ENCODE data around the gene SPHK1.

Gene SPHK1

DNA sequence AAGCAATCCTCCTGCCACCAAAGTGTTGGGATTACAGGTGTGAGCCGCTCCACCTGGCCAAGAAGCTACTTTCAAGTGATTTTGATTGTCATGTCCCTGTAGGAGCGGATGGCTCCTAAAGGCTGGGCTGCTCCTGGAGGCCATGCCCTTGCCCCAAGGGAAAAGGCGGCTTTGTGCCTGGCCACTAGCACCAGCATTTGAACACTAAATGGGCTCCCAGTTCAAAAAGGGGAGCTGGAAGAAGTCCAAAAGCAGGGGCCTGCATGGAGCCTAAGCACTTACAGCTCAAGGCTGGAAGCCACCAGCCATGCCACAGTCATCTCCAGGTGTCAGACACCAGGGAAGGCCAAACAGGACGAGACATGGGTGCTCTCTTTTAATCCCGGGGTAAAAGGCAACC, 26.8 kb downstream of the SPHK1 start:
- Mint-ChIP-seq H3K4me3 (no peak overlapping the region), H3K9me3 (no peaks in the 10 kb centered on the region), H3K36me3 (ENCODE audit: low read depth) (peaks cover 7% of the 10 kb centered on the region), H3K4me1 (peaks cover 36% of the 10 kb centered on the region), H3K27ac (peak overlapping the region; percentile 32), H3K27me3 (ENCODE audit: low read depth, poor library complexity) (peaks cover 7% of the 10 kb centered on the region)
- TF ChIP-seq, protein P1, sequence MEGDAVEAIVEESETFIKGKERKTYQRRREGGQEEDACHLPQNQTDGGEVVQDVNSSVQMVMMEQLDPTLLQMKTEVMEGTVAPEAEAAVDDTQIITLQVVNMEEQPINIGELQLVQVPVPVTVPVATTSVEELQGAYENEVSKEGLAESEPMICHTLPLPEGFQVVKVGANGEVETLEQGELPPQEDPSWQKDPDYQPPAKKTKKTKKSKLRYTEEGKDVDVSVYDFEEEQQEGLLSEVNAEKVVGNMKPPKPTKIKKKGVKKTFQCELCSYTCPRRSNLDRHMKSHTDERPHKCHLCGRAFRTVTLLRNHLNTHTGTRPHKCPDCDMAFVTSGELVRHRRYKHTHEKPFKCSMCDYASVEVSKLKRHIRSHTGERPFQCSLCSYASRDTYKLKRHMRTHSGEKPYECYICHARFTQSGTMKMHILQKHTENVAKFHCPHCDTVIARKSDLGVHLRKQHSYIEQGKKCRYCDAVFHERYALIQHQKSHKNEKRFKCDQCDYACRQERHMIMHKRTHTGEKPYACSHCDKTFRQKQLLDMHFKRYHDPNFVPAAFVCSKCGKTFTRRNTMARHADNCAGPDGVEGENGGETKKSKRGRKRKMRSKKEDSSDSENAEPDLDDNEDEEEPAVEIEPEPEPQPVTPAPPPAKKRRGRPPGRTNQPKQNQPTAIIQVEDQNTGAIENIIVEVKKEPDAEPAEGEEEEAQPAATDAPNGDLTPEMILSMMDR (IDR thresholded peaks at IDR 0.05) = no peak
- no peak for DNase-seq

DNA sequence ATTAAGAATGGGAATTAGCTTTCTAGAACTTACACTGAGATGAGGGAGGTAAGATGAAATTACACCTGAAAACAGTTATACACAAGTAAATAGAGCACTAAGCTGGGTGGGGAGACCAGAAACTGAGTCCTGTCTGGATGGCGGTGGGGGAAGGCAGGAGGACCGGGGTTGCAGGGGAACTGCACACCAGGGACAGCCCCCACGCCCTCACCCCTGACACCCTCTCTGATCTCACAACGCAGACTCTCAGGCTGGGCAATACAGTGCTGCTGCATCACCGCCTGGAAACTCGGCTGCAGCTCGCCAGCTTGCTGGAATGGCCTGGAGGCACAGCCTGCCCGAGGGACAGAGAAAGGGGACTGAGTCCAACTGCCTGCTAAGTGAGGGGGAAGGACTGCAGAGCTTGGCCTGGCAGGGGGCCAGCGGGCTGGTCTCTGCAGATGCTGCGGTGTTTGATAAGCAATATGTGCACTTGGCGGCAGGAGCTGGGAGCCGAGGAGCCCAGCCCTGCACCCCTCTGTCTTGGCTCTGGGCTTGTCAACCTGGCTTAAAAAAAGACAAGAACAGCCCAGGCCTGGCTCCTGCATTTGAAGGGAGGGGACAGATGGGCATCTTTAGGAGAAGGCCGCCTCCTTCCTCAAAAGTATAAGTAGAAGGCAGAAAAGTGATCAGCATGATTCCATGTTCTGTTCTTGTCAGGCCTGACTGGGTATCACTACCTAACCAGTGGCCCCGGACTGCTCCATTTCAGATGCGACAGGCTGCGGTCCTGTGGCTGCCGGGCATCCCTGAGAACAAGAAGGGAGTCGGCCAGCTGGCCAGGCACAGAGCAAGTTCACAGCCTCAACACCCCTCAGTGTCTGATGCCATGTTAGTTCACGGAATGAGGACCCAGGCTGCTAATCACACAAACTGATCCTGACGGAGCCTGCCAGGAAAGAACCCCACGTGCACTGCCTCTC, 30.2 kb downstream of the SPHK1 start:
- Mint-ChIP-seq H3K27me3 (ENCODE audit: low read depth, poor library complexity) (peaks cover 4% of the 10 kb centered on the region), H3K4me1 (peaks cover 27% of the 10 kb centered on the region), H3K9me3 (no peaks in the 10 kb centered on the region), H3K27ac (no peak overlapping the region), H3K4me3 (no peak overlapping the region), H3K36me3 (ENCODE audit: low read depth) (peaks cover 19% of the 10 kb centered on the region)
- TF ChIP-seq, protein P1 (IDR thresholded peaks at IDR 0.05) = no peak
- no peak for DNase-seq

DNA sequence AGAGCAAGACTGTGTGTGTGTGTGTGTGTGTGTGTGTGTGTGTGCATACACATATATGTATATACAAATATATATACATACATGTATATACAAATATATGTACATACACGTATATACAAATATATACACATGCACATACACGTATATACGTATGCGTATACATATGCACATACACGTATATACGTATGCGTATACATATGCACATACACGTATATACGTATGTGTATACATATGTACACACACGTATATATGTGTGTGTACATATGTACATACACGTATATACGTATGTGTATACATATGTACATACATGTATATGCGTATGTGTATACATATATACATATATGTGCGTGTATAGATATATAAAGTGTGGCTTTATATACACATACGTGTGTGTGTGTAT, 31.4 kb downstream of the SPHK1 start:
- Mint-ChIP-seq H3K27me3 (ENCODE audit: low read depth, poor library complexity) (peaks cover 4% of the 10 kb centered on the region), H3K27ac (no peak overlapping the region), H3K36me3 (ENCODE audit: low read depth) (peaks cover 25% of the 10 kb centered on the region), H3K4me3 (no peak overlapping the region), H3K4me1 (peaks cover 39% of the 10 kb centered on the region), H3K9me3 (no peaks in the 10 kb centered on the region)
- no peak for DNase-seq
- TF ChIP-seq, protein P1 (IDR thresholded peaks at IDR 0.05) = no peak

GRCh38 chr17:76416457-76416856, 32.0 kb downstream of the SPHK1 start:
- DNase-seq = no peak
- TF ChIP-seq, protein P1 (IDR thresholded peaks at IDR 0.05) = no peak
- peaks cover 43% of the 10 kb centered on the region for H3K4me1 Mint-ChIP-seq
- peak overlapping the region; percentile 51 for H3K27ac Mint-ChIP-seq
- H3K9me3 Mint-ChIP-seq = no peaks in the 10 kb centered on the region
- peaks cover 4% of the 10 kb centered on the region for H3K27me3 Mint-ChIP-seq (ENCODE audit: low read depth, poor library complexity)
- no peak overlapping the region for H3K4me3 Mint-ChIP-seq
- H3K36me3 Mint-ChIP-seq (ENCODE audit: low read depth) = peaks cover 25% of the 10 kb centered on the region

GRCh38 chr17:76416899-76417298, 32.5 kb downstream of the SPHK1 start:
- Mint-ChIP-seq H3K4me3 (no peak overlapping the region), H3K4me1 (peaks cover 43% of the 10 kb centered on the region), H3K36me3 (ENCODE audit: low read depth) (peaks cover 29% of the 10 kb centered on the region), H3K9me3 (no peaks in the 10 kb centered on the region), H3K27me3 (ENCODE audit: low read depth, poor library complexity) (peaks cover 4% of the 10 kb centered on the region), H3K27ac (peak overlapping the region; percentile 51)
- no peak for DNase-seq
- TF ChIP-seq, protein P1 (IDR thresholded peaks at IDR 0.05) = no peak

All from nephron progenitor cell (in vitro differentiated cells).